IMR-90 (cell line): ENCODE results near the gene ABCC8. TPM values are rescaled to one million over a fixed set of nuclear protein-coding genes. Genes with fewer than 3 reads are reported as not detected.

Experiments used
- ATAC-seq: fragments of 200-7000 bp; cut with Tn5 transposase; 2 replicates; pipeline ENCODE4 v1.9.1; 2020; ENCODE audit warnings: low read depth, mild to moderate bottlenecking, moderate library complexity
- BruUV-seq: library from RNA; stranded (reverse); fragments of 400-500 nt; replicated peaks from 2 replicates; lab custom pipeline; 2021; lab: Mats Ljungman, UMichigan
- CTCF ChIA-PET: fragments of 300-600 bp; formaldehyde crosslinking; extraction: SDS; loops from one replicate; lab custom pipeline; 2021; ENCODE audit warnings: antibody characterized with exemption; lab: Yijun Ruan, JAX
- POLR2A ChIA-PET: fragments of 300-600 bp; sonication (Branson Sonifier 250); formaldehyde crosslinking; loops from one replicate; lab custom pipeline; 2022; ENCODE audit warnings: antibody characterized with exemption; ENCODE audit not compliant: unreplicated experiment; lab: Charles Lee
- DNase-seq: peaks from one replicate; pipeline ENCODE4 v3.0.0; 2013
- H2AFZ ChIP-seq: replicated peaks from 2 replicates; pipeline ENCODE3; 2013; ENCODE audit warnings: low read length, mild to moderate bottlenecking; ENCODE audit not compliant: poor library complexity
- H2AK5ac ChIP-seq: 2 replicates; pipeline ENCODE4 v1.6.1; 2013; ENCODE audit warnings: low read depth, low read length, inconsistent platforms
- H2AK9ac ChIP-seq: replicated peaks from 2 replicates; pipeline ENCODE3; 2013; ENCODE audit warnings: mild to moderate bottlenecking, low read depth, low read length, moderate library complexity; ENCODE audit not compliant: poor library complexity
- H2BK120ac ChIP-seq: 2 replicates; pipeline ENCODE4 v1.6.1; 2013; ENCODE audit warnings: low read depth, low read length, inconsistent platforms
- H2BK15ac ChIP-seq: 3 replicates; pipeline ENCODE4 v1.6.1; 2013; ENCODE audit warnings: low read depth, low read length, inconsistent platforms
- H2BK20ac ChIP-seq: 2 replicates; pipeline ENCODE4 v1.6.1; 2013; ENCODE audit warnings: low read depth, mild to moderate bottlenecking, inconsistent platforms, low read length, moderate library complexity
- H2BK5ac ChIP-seq: 2 replicates; pipeline ENCODE4 v1.6.1; 2013; ENCODE audit warnings: mild to moderate bottlenecking, low read depth, low read length, inconsistent platforms; ENCODE audit not compliant: poor library complexity, severe bottlenecking
- H3K14ac ChIP-seq: replicated peaks from 2 replicates; pipeline ENCODE4 v1.6.1; 2013; ENCODE audit warnings: low read depth, low read length, inconsistent platforms
- H3K18ac ChIP-seq: 2 replicates; pipeline ENCODE4 v1.6.1; 2013; ENCODE audit warnings: low read depth, low read length, control low read depth
- H3K23ac ChIP-seq: 2 replicates; pipeline ENCODE4 v1.6.1; 2013; ENCODE audit warnings: low read depth, low read length, inconsistent platforms
- H3K27ac ChIP-seq: 2 replicates; pipeline ENCODE4 v1.5.1; 2013; ENCODE audit warnings: mild to moderate bottlenecking, control low read depth, low read length; ENCODE audit not compliant: insufficient read depth
- H3K27me3 ChIP-seq: 2 replicates; pipeline ENCODE4 v1.6.1; 2013; ENCODE audit warnings: low read length; ENCODE audit not compliant: control insufficient read depth, insufficient read depth
- H3K36me3 ChIP-seq: 2 replicates; pipeline ENCODE4 v1.6.1; 2013; ENCODE audit warnings: low read length, mixed read lengths; ENCODE audit not compliant: control insufficient read depth, insufficient read depth
- H3K4ac ChIP-seq: 2 replicates; pipeline ENCODE4 v1.6.1; 2013; ENCODE audit warnings: low read depth, low read length, inconsistent platforms
- H3K4me1 ChIP-seq: 2 replicates; pipeline ENCODE4 v1.6.1; 2013; ENCODE audit warnings: low read length, mixed read lengths; ENCODE audit not compliant: control insufficient read depth, insufficient read depth
- H3K4me2 ChIP-seq: 2 replicates; pipeline ENCODE4 v1.6.1; 2013; ENCODE audit warnings: low read depth, mild to moderate bottlenecking, control low read depth, low read length, moderate library complexity
- H3K4me3 ChIP-seq: 2 replicates; pipeline ENCODE4 v1.5.1; 2013; ENCODE audit warnings: low read depth, mild to moderate bottlenecking, control low read depth, low read length, moderate library complexity; ENCODE audit not compliant: insufficient read depth
- H3K56ac ChIP-seq: 2 replicates; pipeline ENCODE4 v1.6.1; 2013; ENCODE audit warnings: low read length, inconsistent platforms; ENCODE audit not compliant: insufficient read depth; ENCODE audit errors: extremely low read depth
- H3K79me1 ChIP-seq, 2 experiments: 2 replicates each; pipeline ENCODE4 v1.6.1; 2013; ENCODE audit warnings: low read length in 2 of 2, inconsistent platforms in 1 of 2, low read depth in 1 of 2
- H3K9ac ChIP-seq: 2 replicates; pipeline ENCODE4 v1.6.1; 2013; ENCODE audit warnings: low read depth, low read length, control low read depth
- H3K9me1 ChIP-seq: 2 replicates; pipeline ENCODE4 v1.6.1; 2013; ENCODE audit warnings: low read length, inconsistent platforms; ENCODE audit not compliant: insufficient read depth
- H3K9me3 ChIP-seq: 2 replicates; pipeline ENCODE4 v1.6.1; 2013; ENCODE audit warnings: low read length; ENCODE audit not compliant: control insufficient read depth, insufficient read depth
- H4K20me1 ChIP-seq: 2 replicates; pipeline ENCODE4 v1.6.1; 2013; ENCODE audit warnings: low read length, inconsistent platforms; ENCODE audit not compliant: insufficient read depth
- H4K5ac ChIP-seq: 2 replicates; pipeline ENCODE4 v1.6.1; 2013; ENCODE audit warnings: mild to moderate bottlenecking, low read depth, low read length, control low read depth
- H4K8ac ChIP-seq, 2 experiments: 2 replicates each; pipeline ENCODE4 v1.6.1; 2013; ENCODE audit warnings: low read depth in 2 of 2, low read length in 2 of 2, control low read depth in 1 of 2, inconsistent platforms in 1 of 2
- H4K91ac ChIP-seq: 2 replicates; pipeline ENCODE4 v1.6.1; 2013; ENCODE audit warnings: low read depth, low read length, inconsistent platforms; ENCODE audit not compliant: insufficient read depth
- CEBPB ChIP-seq: IDR thresholded peaks from 2 replicates; pipeline ENCODE4 v1.6.1; 2012; ENCODE audit warnings: low read depth, low read length, improper control_type of control experiment
- CHD1 ChIP-seq: IDR thresholded peaks from 2 replicates; pipeline ENCODE4 v1.6.1; 2012; ENCODE audit warnings: low read depth, low read length, improper control_type of control experiment
- MAFK ChIP-seq: IDR thresholded peaks from 2 replicates; pipeline ENCODE4 v1.6.1; 2012; ENCODE audit warnings: low read depth, low read length, improper control_type of control experiment
- MXI1 ChIP-seq: IDR thresholded peaks from 2 replicates; pipeline ENCODE4 v1.6.1; 2012; ENCODE audit warnings: low read depth, mild to moderate bottlenecking, low read length, moderate library complexity, borderline replicate concordance
- RAD21 ChIP-seq: IDR thresholded peaks from 2 replicates; pipeline ENCODE4 v1.6.1; 2012; ENCODE audit warnings: low read length, improper control_type of control experiment
- RCOR1 ChIP-seq: IDR thresholded peaks from 2 replicates; pipeline ENCODE4 v1.6.1; 2012; ENCODE audit warnings: mild to moderate bottlenecking, low read length, improper control_type of control experiment; ENCODE audit not compliant: insufficient replicate concordance
- WGBS, 2 experiments: methylation state at CpG; one replicate each; pipeline versions ENCODE4 v1.1.5 to v1.1.7; 2013; ENCODE audit warnings: missing lambda C conversion rate in 2 of 2; ENCODE audit not compliant: insufficient read length in 1 of 2; ENCODE audit errors: extremely low coverage in 2 of 2; 5-methylcytosine and 5-hydroxymethylcytosine counted together
- dilution Hi-C: fragments of 300-500 bp; cut with HindIII; formaldehyde crosslinking; loops from one replicate; pipeline ENCODE4 v1.14.3; 2018; ENCODE audit warnings: low sequenced_read_pairs; ENCODE audit not compliant: unreplicated experiment
- in situ Hi-C: fragments of 300-500 bp; cut with MboI; formaldehyde crosslinking; loops from 3 replicates; pipeline ENCODE4 v1.14.3; 2019; ENCODE audit warnings: low sequenced_read_pairs, inconsistent platforms, mixed read lengths
- intact Hi-C: fragments of 100-400 bp; cut with micrococcal nuclease; formaldehyde crosslinking; loops from 2 replicates; pipeline ENCODE4 v1.10.0; 2022
- polyA plus RNA-seq, 3 experiments: library from polyadenylated mRNA; depleted of rRNA; stranded (reverse); fragments of >200 nt; gene quantifications; 2 replicates each; pipeline ENCODE4 v1.2.3, GENCODE V29; 2012; ENCODE audit warnings: low replicate concordance in 1 of 3
- total RNA-seq: library from RNA; depleted of rRNA; stranded (reverse); fragments of >200 nt; gene quantifications from 2 replicates; pipeline ENCODE4 v1.2.3, GENCODE V29; 2012
- TF ChIP-seq, protein P1 (sequence below): conservative IDR thresholded peaks from 2 replicates; pipeline ENCODE4 v1.5.1; 2012; ENCODE audit warnings: mild to moderate bottlenecking, low read depth, low read length, improper control_type of control experiment
- TF ChIP-seq, protein P2 (sequence below): fragments of 150-350 bp; IDR thresholded peaks from 2 replicates; pipeline ENCODE4 v1.6.1; 2017; ENCODE audit warnings: mild to moderate bottlenecking, antibody characterized with exemption, low read length, low read depth

The ABCC8 gene
- total and polyA plus RNA-seq, 2 of the 4 experiments (the other 2 are of a cell fraction) = not detected

DNA sequence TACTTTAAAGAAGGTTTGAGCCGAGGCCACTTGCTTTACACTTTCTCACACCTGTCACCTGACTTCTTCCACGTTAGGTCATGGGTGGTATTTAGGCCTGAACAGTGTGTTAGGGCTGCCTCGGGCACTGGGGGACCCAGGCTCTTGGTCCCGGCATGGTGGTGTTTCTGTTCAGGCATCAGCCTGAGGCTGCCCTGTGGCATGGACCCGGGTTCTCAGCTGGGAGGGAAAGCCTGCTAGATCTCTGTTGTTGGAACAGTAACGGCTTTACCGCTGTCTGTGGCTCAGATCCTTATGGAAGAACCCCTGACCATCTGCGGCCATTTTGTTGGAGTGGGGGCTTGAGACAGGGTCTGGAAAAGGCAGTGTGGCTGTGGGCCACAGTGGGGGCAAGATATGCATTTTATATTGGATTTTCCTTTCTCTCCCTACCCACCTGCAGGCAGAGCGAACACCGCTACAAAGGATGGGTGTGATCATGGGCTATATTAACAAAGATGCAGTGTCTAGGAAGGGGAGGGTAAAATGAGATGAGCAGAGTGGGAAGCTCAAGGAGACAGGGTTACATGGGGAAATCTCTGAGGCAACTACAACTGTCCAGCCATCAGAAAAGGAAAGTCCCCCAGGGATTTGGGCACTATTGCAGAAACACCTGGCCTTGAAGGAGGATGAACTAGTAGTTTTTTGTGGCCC, 86.5 kb downstream of the ABCC8 start:
- no peaks in the 10 kb centered on the region for H3K36me3 ChIP-seq
- no peak overlapping the region for H3K18ac ChIP-seq
- no peak overlapping the region for H3K27ac ChIP-seq
- H2BK20ac ChIP-seq = no peak overlapping the region
- DNase-seq = no peak
- WGBS, 2 experiments = 58% methylated on average over 4 of the region's 10 CpGs; no CpG with 5 or more reads in 1 of the 2 experiments
- H3K9me1 ChIP-seq = no peaks in the 10 kb centered on the region
- H2AK5ac ChIP-seq = no peak overlapping the region
- no peak overlapping the region for H2BK15ac ChIP-seq
- no peak overlapping the region for H3K9ac ChIP-seq
- H4K5ac ChIP-seq = no peak overlapping the region
- H3K4ac ChIP-seq = no peak overlapping the region
- in situ Hi-C loops (no loop called here), intact Hi-C loops (no loop called here), dilution Hi-C loops (no loop called here)
- H4K8ac ChIP-seq = no peak overlapping the region
- H3K23ac ChIP-seq = no peak overlapping the region
- BruUV-seq = no TSS peak
- no peak for ATAC-seq
- ChIA-PET POLR2A (no interaction called here), CTCF (interaction anchor here (0.7 to 1.4 kb wide), 2 partner anchors 115 to 138 kb away, joined by 3 to 4 read pairs; no protein-coding TSS in a partner anchor)
- H3K4me2 ChIP-seq = no peak overlapping the region
- peak overlapping the region; percentile 16 for H2AK9ac ChIP-seq
- peak overlapping the region; percentile 32 for H2AFZ ChIP-seq
- H3K9me3 ChIP-seq = no peaks in the 10 kb centered on the region
- no peak overlapping the region for H2BK5ac ChIP-seq
- no peaks in the 10 kb centered on the region for H4K20me1 ChIP-seq
- no peaks in the 10 kb centered on the region for H3K4me1 ChIP-seq
- no peaks in the 10 kb centered on the region for H3K79me1 ChIP-seq
- no peak overlapping the region for H2BK120ac ChIP-seq
- peaks cover 24% of the 10 kb centered on the region; the same call in 1 of the 2 replicates for H3K27me3 ChIP-seq
- H4K91ac ChIP-seq = no peak overlapping the region
- TF ChIP-seq CHD1 (no peak), MXI1 (no peak), RAD21 (no peak), MAFK (no peak), CEBPB (no peak), RCOR1 (no peak)
- TF ChIP-seq, protein P1, sequence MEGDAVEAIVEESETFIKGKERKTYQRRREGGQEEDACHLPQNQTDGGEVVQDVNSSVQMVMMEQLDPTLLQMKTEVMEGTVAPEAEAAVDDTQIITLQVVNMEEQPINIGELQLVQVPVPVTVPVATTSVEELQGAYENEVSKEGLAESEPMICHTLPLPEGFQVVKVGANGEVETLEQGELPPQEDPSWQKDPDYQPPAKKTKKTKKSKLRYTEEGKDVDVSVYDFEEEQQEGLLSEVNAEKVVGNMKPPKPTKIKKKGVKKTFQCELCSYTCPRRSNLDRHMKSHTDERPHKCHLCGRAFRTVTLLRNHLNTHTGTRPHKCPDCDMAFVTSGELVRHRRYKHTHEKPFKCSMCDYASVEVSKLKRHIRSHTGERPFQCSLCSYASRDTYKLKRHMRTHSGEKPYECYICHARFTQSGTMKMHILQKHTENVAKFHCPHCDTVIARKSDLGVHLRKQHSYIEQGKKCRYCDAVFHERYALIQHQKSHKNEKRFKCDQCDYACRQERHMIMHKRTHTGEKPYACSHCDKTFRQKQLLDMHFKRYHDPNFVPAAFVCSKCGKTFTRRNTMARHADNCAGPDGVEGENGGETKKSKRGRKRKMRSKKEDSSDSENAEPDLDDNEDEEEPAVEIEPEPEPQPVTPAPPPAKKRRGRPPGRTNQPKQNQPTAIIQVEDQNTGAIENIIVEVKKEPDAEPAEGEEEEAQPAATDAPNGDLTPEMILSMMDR = no peak
- TF ChIP-seq, protein P2, sequence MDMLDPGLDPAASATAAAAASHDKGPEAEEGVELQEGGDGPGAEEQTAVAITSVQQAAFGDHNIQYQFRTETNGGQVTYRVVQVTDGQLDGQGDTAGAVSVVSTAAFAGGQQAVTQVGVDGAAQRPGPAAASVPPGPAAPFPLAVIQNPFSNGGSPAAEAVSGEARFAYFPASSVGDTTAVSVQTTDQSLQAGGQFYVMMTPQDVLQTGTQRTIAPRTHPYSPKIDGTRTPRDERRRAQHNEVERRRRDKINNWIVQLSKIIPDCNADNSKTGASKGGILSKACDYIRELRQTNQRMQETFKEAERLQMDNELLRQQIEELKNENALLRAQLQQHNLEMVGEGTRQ = no peak
- no peak overlapping the region for H3K56ac ChIP-seq
- no peak overlapping the region for H3K4me3 ChIP-seq
- no peak overlapping the region for H3K14ac ChIP-seq
